Erythroblast (primary cell): ENCODE measurements around the gene GPC2.

Source experiments
- DNase-seq, 2 experiments: peaks; one replicate each; lab custom pipeline; 2025; lab: John Stamatoyannopoulos, UW
- GATA1 ChIP-seq: IDR thresholded peaks from 2 replicates; pipeline ENCODE4 v1.6.1; 2011; ENCODE audit warnings: low read depth, mild to moderate bottlenecking, control low read depth, low read length, moderate library complexity
- POLR2A ChIP-seq: IDR thresholded peaks from 2 replicates; pipeline ENCODE4 v1.6.1; 2011; ENCODE audit warnings: mild to moderate bottlenecking, low read length

Gene GPC2

GRCh38 chr7:100169147-100169850, 7.9 kb downstream of the GPC2 start:
- no peak for DNase-seq
- TF ChIP-seq GATA1 (no peak), POLR2A (no peak)

- peak; percentile 60 to 75 for DNase-seq
- TF ChIP-seq POLR2A (no peak), GATA1 (no peak)
Observed at GRCh38 chr7:100167912-100168323, 9.3 kb downstream of the GPC2 start.

GRCh38 chr7:100166970-100167911, 9.9 kb downstream of the GPC2 start:
- TF ChIP-seq GATA1, result no peak
- no peak for TF ChIP-seq POLR2A
- no peak for DNase-seq

- TF ChIP-seq GATA1 (no peak), POLR2A (no peak)
- no peak for DNase-seq
Observed at GRCh38 chr7:100166317-100166940, 10.8 kb downstream of the GPC2 start.

- no peak for DNase-seq
- TF ChIP-seq POLR2A (no peak), GATA1 (no peak)
Observed at GRCh38 chr7:100163871-100164270, 13.3 kb downstream of the GPC2 start.

GRCh38 chr7:100163006-100163531, 14.1 kb downstream of the GPC2 start:
- no peak for DNase-seq

GRCh38 chr7:100160067-100160466, 17.1 kb downstream of the GPC2 start:
- TF ChIP-seq POLR2A, result no peak
- DNase-seq, result no peak

More at GRCh38 chr7:100163006-100163531, 14.1 kb downstream of the GPC2 start:
- no peak for TF ChIP-seq GATA1
- TF ChIP-seq POLR2A, result no peak

GRCh38 chr7:100159099-100159623, 18.0 kb downstream of the GPC2 start:
- DNase-seq, result no peak
- no peak for TF ChIP-seq GATA1
- TF ChIP-seq POLR2A, result no peak

GRCh38 chr7:100158229-100159098, 18.7 kb downstream of the GPC2 start, which contains the start of gene TRAPPC14:
TRAPPC14 (minus strand) TSS chr7:100158723; CDS start chr7:100158499, 224 bp downstream.
- peak; percentile 79 to 85 for DNase-seq
- no peak for TF ChIP-seq POLR2A
- TF ChIP-seq GATA1, result no peak

- DNase-seq, result peak; percentile 20 to 41
- TF ChIP-seq GATA1, result no peak
- no peak for TF ChIP-seq POLR2A
Observed at GRCh38 chr7:100157334-100158228, 19.6 kb downstream of the GPC2 start.

- TF ChIP-seq POLR2A, result no peak
- no peak for TF ChIP-seq GATA1
- no peak for DNase-seq
Observed at GRCh38 chr7:100157069-100157333, 20.2 kb downstream of the GPC2 start.

- DNase-seq, result peak in 1 of 2 experiments; percentile 34
- TF ChIP-seq GATA1 (no peak), POLR2A (peak; percentile 16)
Observed at GRCh38 chr7:100156331-100157068, 20.7 kb downstream of the GPC2 start.
